ENCODE data around the gene IKBKG.
"Not testable (repeated sequence)": the region's sequence is repeated elsewhere in the genome, so short reads cannot be mapped to it uniquely, and the experiment has no call there.

The IKBKG gene

GRCh38 chrX:154560326-154560725, 12.9 kb downstream of the IKBKG start:
- DNase-seq: not testable (repeated sequence)

GRCh38 chrX:154562295-154562694, 14.9 kb downstream of the IKBKG start:
- not testable (repeated sequence) for DNase-seq

- not testable (repeated sequence) for DNase-seq
These were observed 22.9 kb downstream of the IKBKG start for GRCh38 chrX:154570361-154570760.

- DNase-seq: not testable (repeated sequence)
These were observed 25.6 kb downstream of the IKBKG start for GRCh38 chrX:154573061-154573460.

GRCh38 chrX:154575076-154575475, 27.7 kb downstream of the IKBKG start:
- DNase-seq: not testable (repeated sequence)

GRCh38 chrX:154582994-154583393, 35.6 kb downstream of the IKBKG start:
- DNase-seq: not testable (repeated sequence)

GRCh38 chrX:154584585-154585183, 37.3 kb downstream of the IKBKG start, which contains the start of gene CTAG1A:
Gene CTAG1A, plus strand, starts transcription at chrX:154585133. Its CDS starts 74 bp downstream, at chrX:154585207.
- not testable (repeated sequence) for DNase-seq

- not testable (repeated sequence) for DNase-seq
These were observed 43.0 kb downstream of the IKBKG start for GRCh38 chrX:154590415-154590814.

GRCh38 chrX:154592505-154592904, 45.1 kb downstream of the IKBKG start:
- DNase-seq: no peak

- no peak for DNase-seq
These were observed 45.8 kb downstream of the IKBKG start for GRCh38 chrX:154593201-154593600.

GRCh38 chrX:154594491-154594890, 47.1 kb downstream of the IKBKG start:
- DNase-seq: no peak

- DNase-seq: no peak
These were observed 48.3 kb downstream of the IKBKG start for GRCh38 chrX:154595559-154596249.

GRCh38 chrX:154596290-154596929, 49.0 kb downstream of the IKBKG start:
- no peak for DNase-seq

- no peak for DNase-seq
These were observed 49.8 kb downstream of the IKBKG start for GRCh38 chrX:154597221-154597620.

GRCh38 chrX:154598656-154599055, 51.2 kb downstream of the IKBKG start:
- no peak for DNase-seq

- DNase-seq: no peak
These were observed 52.1 kb downstream of the IKBKG start for GRCh38 chrX:154599531-154599930.

- no peak for DNase-seq
These were observed 53.4 kb downstream of the IKBKG start for GRCh38 chrX:154600759-154601374.

- DNase-seq: no peak
These were observed 54.8 kb downstream of the IKBKG start for GRCh38 chrX:154602226-154602625.

- DNase-seq: no peak
These were observed 55.5 kb downstream of the IKBKG start for GRCh38 chrX:154602766-154603437.

- no peak for DNase-seq
These were observed 56.3 kb downstream of the IKBKG start for GRCh38 chrX:154603438-154604430.

- no peak for DNase-seq
These were observed 58.1 kb downstream of the IKBKG start for GRCh38 chrX:154605566-154605965.

GRCh38 chrX:154607370-154607769, 60.0 kb downstream of the IKBKG start:
- DNase-seq: no peak

Data from NCI-H510A (cell line).